Colonic mucosa (tissue), 4 donors: ENCODE results near the gene OPTN. TPM values are rescaled to one million over a fixed set of nuclear protein-coding genes. Genes with fewer than 3 reads are reported as not detected.

Experiments
- DNase-seq: peaks from one replicate; pipeline ENCODE4 v3.0.0-alpha.2; 2020
- H3K27ac ChIP-seq: fragments of 200-600 bp; one replicate; pipeline ENCODE4 v1.8.0; 2021
- H3K27me3 ChIP-seq: fragments of 200-600 bp; one replicate; pipeline ENCODE4 v1.8.0; 2021
- H3K36me3 ChIP-seq: fragments of 200-600 bp; one replicate; pipeline ENCODE4 v1.8.0; 2021
- H3K4me1 ChIP-seq: fragments of 200-600 bp; one replicate; pipeline ENCODE4 v1.8.0; 2021; ENCODE audit warnings: mild to moderate bottlenecking
- H3K4me3 ChIP-seq: fragments of 200-600 bp; one replicate; pipeline ENCODE4 v1.8.0; 2021
- H3K9ac ChIP-seq, 2 donors: one replicate each; pipeline ENCODE4 v1.7.0; 2013; ENCODE audit warnings: control low read depth in 2 of 2, low read depth in 2 of 2, low read length in 2 of 2
- H3K9me3 ChIP-seq: fragments of 200-600 bp; one replicate; pipeline ENCODE4 v1.8.0; 2021
- CTCF ChIP-seq: fragments of 200-600 bp; IDR thresholded peaks from one replicate; pipeline ENCODE4 v1.8.0; 2022; ENCODE audit warnings: antibody characterized with exemption, mild to moderate bottlenecking
- intact Hi-C: fragments of 100-400 bp; cut with DNase I; formaldehyde crosslinking; loops from one replicate; pipeline ENCODE4 v1.14.1; 2022
- total RNA-seq, 2 donors: library from RNA; stranded (reverse); fragmentation: NEBNext Ultra II Directional in 1 of 2; extraction: Animal tissue kit (Norgen Biotek cat#: 25700) in 1 of 2; gene quantifications; one replicate each; pipeline ENCODE4 v1.2.1, GENCODE V29; 2021
- donor health status: healthy.
- donor health status: DM: no; HTN: no; CAD: no.
- donor health status: DM: no; HTN: no; CAD: no.

Gene OPTN
- total RNA-seq, 2 donors from 2014 or later, result 59.8 to 122 TPM

GRCh38 chr10:13161857-13162271 lies 61.9 kb downstream of the OPTN start:
- intact Hi-C loops, result loop anchor here (10.0 kb wide), 1 partner anchor 273 kb away; no protein-coding TSS in a partner anchor
- TF ChIP-seq CTCF, result no peak

GRCh38 chr10:13163859-13164258 lies 63.9 kb downstream of the OPTN start:
- no peak for DNase-seq
- no peaks in the 10 kb centered on the region for H3K9me3 ChIP-seq
- H3K27me3 ChIP-seq, result no peaks in the 10 kb centered on the region
- intact Hi-C loops, result loop anchor here (10.0 kb wide), 1 partner anchor 271 kb away; no protein-coding TSS in a partner anchor
- no peak for TF ChIP-seq CTCF
- peaks cover 6% of the 10 kb centered on the region for H3K4me1 ChIP-seq
- H3K27ac ChIP-seq, result no peak overlapping the region
- H3K36me3 ChIP-seq, result no peaks in the 10 kb centered on the region
- no peak overlapping the region for H3K4me3 ChIP-seq
- H3K9ac ChIP-seq, result no peak overlapping the region

More at GRCh38 chr10:13161857-13162271, 61.9 kb downstream of the OPTN start:
- Histone ChIP-seq H3K4me1 (peaks cover 6% of the 10 kb centered on the region), H3K27me3 (no peaks in the 10 kb centered on the region), H3K27ac (no peak overlapping the region), H3K9ac (peak overlapping the region in 1 of 2 donors; percentile 50), H3K9me3 (no peaks in the 10 kb centered on the region), H3K4me3 (peak overlapping the region; percentile 59), H3K36me3 (no peaks in the 10 kb centered on the region)
- no peak for DNase-seq

GRCh38 chr10:13165177-13165576 lies 65.2 kb downstream of the OPTN start:
- Histone ChIP-seq H3K9me3 (no peaks in the 10 kb centered on the region), H3K4me1 (peaks cover 6% of the 10 kb centered on the region), H3K4me3 (no peak overlapping the region), H3K27ac (no peak overlapping the region), H3K9ac (no peak overlapping the region), H3K27me3 (no peaks in the 10 kb centered on the region), H3K36me3 (no peaks in the 10 kb centered on the region)
- intact Hi-C loops, result loop anchor here (10.0 kb wide), 1 partner anchor 270 kb away; no protein-coding TSS in a partner anchor
- no peak for TF ChIP-seq CTCF
- DNase-seq, result no peak

GRCh38 chr10:13167568-13167967 lies 67.6 kb downstream of the OPTN start:
- Histone ChIP-seq H3K36me3 (no peaks in the 10 kb centered on the region), H3K4me1 (no peaks in the 10 kb centered on the region), H3K27me3 (no peaks in the 10 kb centered on the region), H3K9ac (no peak overlapping the region), H3K9me3 (no peaks in the 10 kb centered on the region), H3K4me3 (no peak overlapping the region), H3K27ac (no peak overlapping the region)
- intact Hi-C loops, result loop anchor here (10.0 kb wide), 1 partner anchor 267 kb away; no protein-coding TSS in a partner anchor
- TF ChIP-seq CTCF, result no peak
- DNase-seq, result no peak

GRCh38 chr10:13168781-13169180 lies 68.8 kb downstream of the OPTN start:
- intact Hi-C loops, result loop anchor here (10.0 kb wide), 1 partner anchor 266 kb away; no protein-coding TSS in a partner anchor
- no peak for DNase-seq
- Histone ChIP-seq H3K4me3 (no peak overlapping the region), H3K36me3 (no peaks in the 10 kb centered on the region), H3K27me3 (no peaks in the 10 kb centered on the region), H3K4me1 (no peaks in the 10 kb centered on the region), H3K9ac (no peak overlapping the region), H3K9me3 (no peaks in the 10 kb centered on the region), H3K27ac (no peak overlapping the region)
- no peak for TF ChIP-seq CTCF
